PFSK-1 (cell line): ENCODE data around the gene HACD2.

Source experiments
- FOXP2 ChIP-seq: optimal IDR thresholded peaks from 2 replicates; pipeline ENCODE3; 2011; ENCODE audit warnings: borderline replicate concordance, control low read depth, inconsistent platforms; ENCODE audit not compliant: insufficient read depth; ENCODE audit errors: extremely low read length, extremely low read depth
- POLR2AphosphoS5 ChIP-seq: IDR thresholded peaks from 2 replicates; pipeline ENCODE4 v1.6.1; 2012; ENCODE audit warnings: low read depth, mild to moderate bottlenecking, control low read depth, low read length, moderate library complexity
- REST ChIP-seq, 2 experiments: IDR thresholded peaks; 2 replicates each; pipeline versions ENCODE4 v1.6.1 to v1.8.0; 2011 to 2012; ENCODE audit warnings: low read depth in 2 of 2, low read length in 2 of 2, control low read depth in 1 of 2, inconsistent platforms in 1 of 2, mild to moderate bottlenecking in 1 of 2, moderate library complexity in 1 of 2; ENCODE audit not compliant: insufficient read depth in 1 of 2
- SIN3A ChIP-seq: IDR thresholded peaks from 2 replicates; pipeline ENCODE4 v1.6.1; 2012; ENCODE audit warnings: mild to moderate bottlenecking, low read length, moderate library complexity, borderline replicate concordance; ENCODE audit not compliant: insufficient read depth
- TAF1 ChIP-seq: IDR thresholded peaks from 2 replicates; pipeline ENCODE4 v1.6.1; 2012; ENCODE audit warnings: low read length, control low read depth, borderline replicate concordance; ENCODE audit not compliant: insufficient read depth

- TF ChIP-seq POLR2AphosphoS5 (no peak), REST (IDR thresholded peaks at IDR 0.05; ENCODE audit: insufficient read depth in 1 of 2, low read depth in 2 of 2, low read length in 2 of 2) (no peak), TAF1 (no peak), SIN3A (no peak), FOXP2 (no peak)
Observed at GRCh38 chr3:123552095-123552714, 32.6 kb downstream of the HACD2 start.
